ENCODE results near the gene SULF2. TPM values are rescaled to one million over a fixed set of nuclear protein-coding genes. Genes with fewer than 3 reads are reported as not detected.
A peak's percentile ranks its signal among the peaks of the same experiment; 100 is the strongest.

The SULF2 gene
- total and polyA plus RNA-seq, 2 of the 13 experiments (the other 11 are each of a cell fraction or from before 2014, with no cell fraction given), result 7.2 to 50.9 TPM

DNA sequence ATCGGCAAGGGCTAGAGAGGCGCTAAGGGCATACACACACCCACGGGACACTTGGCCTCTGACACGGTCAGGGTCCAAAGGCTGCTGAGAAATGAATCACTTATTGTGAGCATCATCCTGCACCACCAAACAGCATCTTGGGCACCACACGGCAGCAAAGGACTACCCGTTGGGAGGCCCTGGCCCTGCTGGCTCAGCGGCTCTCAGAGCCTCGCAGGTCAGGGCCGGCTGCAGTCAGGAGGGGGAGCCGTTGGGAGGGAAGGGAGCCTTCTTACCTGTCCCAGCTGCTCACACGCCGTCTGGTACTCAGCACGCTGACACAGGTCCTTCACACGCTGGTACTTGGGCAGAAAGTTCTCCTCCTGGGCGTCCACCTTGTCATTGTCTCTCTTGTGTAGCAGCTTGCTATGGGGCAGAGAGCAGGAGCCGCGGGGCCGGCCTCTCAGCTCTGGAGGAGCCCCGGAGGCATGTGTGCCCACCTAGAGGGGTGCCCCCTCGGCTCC lies 109.0 kb downstream of the SULF2 start (continued):
- no peak for TF ChIP-seq ATF7-NPFF (CRISPR knock-in tag; IDR thresholded peaks at IDR 0.05; ENCODE audit: low read depth)
- TF ChIP-seq, protein P1, sequence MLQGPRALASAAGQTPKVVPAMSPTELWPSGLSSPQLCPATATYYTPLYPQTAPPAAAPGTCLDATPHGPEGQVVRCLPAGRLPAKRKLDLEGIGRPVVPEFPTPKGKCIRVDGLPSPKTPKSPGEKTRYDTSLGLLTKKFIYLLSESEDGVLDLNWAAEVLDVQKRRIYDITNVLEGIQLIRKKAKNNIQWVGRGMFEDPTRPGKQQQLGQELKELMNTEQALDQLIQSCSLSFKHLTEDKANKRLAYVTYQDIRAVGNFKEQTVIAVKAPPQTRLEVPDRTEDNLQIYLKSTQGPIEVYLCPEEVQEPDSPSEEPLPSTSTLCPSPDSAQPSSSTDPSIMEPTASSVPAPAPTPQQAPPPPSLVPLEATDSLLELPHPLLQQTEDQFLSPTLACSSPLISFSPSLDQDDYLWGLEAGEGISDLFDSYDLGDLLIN (CRISPR knock-in tag; IDR thresholded peaks at IDR 0.05; ENCODE audit: borderline replicate concordance), result no peak
- no peak for TF ChIP-seq KLF13 (CRISPR knock-in tag; IDR thresholded peaks at IDR 0.05)
- TF ChIP-seq FOXC1 (CRISPR knock-in tag; IDR thresholded peaks at IDR 0.05; ENCODE audit: borderline replicate concordance), result 0 out of 2 replicates have a peak, but pooled peaks have one; percentile 23
- TF ChIP-seq, protein P2, sequence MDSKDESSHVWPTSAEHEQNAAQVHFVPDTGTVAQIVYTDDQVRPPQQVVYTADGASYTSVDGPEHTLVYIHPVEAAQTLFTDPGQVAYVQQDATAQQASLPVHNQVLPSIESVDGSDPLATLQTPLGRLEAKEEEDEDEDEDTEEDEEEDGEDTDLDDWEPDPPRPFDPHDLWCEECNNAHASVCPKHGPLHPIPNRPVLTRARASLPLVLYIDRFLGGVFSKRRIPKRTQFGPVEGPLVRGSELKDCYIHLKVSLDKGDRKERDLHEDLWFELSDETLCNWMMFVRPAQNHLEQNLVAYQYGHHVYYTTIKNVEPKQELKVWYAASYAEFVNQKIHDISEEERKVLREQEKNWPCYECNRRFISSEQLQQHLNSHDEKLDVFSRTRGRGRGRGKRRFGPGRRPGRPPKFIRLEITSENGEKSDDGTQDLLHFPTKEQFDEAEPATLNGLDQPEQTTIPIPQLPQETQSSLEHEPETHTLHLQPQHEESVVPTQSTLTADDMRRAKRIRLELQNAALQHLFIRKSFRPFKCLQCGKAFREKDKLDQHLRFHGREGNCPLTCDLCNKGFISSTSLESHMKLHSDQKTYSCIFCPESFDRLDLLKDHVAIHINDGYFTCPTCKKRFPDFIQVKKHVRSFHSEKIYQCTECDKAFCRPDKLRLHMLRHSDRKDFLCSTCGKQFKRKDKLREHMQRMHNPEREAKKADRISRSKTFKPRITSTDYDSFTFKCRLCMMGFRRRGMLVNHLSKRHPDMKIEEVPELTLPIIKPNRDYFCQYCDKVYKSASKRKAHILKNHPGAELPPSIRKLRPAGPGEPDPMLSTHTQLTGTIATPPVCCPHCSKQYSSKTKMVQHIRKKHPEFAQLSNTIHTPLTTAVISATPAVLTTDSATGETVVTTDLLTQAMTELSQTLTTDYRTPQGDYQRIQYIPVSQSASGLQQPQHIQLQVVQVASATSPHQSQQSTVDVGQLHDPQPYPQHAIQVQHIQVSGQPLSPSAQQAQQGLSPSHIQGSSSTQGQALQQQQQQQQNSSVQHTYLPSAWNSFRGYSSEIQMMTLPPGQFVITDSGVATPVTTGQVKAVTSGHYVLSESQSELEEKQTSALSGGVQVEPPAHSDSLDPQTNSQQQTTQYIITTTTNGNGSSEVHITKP (CRISPR knock-in tag; IDR thresholded peaks at IDR 0.05; ENCODE audit: low read depth), result no peak
- TF ChIP-seq ZNF75D (CRISPR knock-in tag; IDR thresholded peaks at IDR 0.05; ENCODE audit: borderline replicate concordance), result no peak
- TF ChIP-seq KLF6 (CRISPR knock-in tag; IDR thresholded peaks at IDR 0.05), result no peak
- TF ChIP-seq, protein P3, sequence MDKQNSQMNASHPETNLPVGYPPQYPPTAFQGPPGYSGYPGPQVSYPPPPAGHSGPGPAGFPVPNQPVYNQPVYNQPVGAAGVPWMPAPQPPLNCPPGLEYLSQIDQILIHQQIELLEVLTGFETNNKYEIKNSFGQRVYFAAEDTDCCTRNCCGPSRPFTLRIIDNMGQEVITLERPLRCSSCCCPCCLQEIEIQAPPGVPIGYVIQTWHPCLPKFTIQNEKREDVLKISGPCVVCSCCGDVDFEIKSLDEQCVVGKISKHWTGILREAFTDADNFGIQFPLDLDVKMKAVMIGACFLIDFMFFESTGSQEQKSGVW (CRISPR knock-in tag; IDR thresholded peaks at IDR 0.05; ENCODE audit: borderline replicate concordance), result no peak
- no peak for TF ChIP-seq ZSCAN30 (CRISPR knock-in tag; IDR thresholded peaks at IDR 0.05)
- 0 out of 2 replicates have a peak, but pooled peaks have one; percentile 0 for TF ChIP-seq DMAP1 (CRISPR knock-in tag; IDR thresholded peaks at IDR 0.05)
- TF ChIP-seq TEAD2 (CRISPR knock-in tag; IDR thresholded peaks at IDR 0.05), result no peak
- no peak for TF ChIP-seq ZNF30 (CRISPR knock-in tag; IDR thresholded peaks at IDR 0.05)
- TF ChIP-seq ZNF737 (CRISPR knock-in tag; IDR thresholded peaks at IDR 0.05; ENCODE audit: borderline replicate concordance), result no peak
- TF ChIP-seq ZNF274 (CRISPR knock-in tag; IDR thresholded peaks at IDR 0.05), result 0 out of 2 replicates have a peak, but pooled peaks have one; percentile 15
- TF ChIP-seq, protein P4, sequence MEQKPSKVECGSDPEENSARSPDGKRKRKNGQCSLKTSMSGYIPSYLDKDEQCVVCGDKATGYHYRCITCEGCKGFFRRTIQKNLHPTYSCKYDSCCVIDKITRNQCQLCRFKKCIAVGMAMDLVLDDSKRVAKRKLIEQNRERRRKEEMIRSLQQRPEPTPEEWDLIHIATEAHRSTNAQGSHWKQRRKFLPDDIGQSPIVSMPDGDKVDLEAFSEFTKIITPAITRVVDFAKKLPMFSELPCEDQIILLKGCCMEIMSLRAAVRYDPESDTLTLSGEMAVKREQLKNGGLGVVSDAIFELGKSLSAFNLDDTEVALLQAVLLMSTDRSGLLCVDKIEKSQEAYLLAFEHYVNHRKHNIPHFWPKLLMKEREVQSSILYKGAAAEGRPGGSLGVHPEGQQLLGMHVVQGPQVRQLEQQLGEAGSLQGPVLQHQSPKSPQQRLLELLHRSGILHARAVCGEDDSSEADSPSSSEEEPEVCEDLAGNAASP (CRISPR knock-in tag; IDR thresholded peaks at IDR 0.05; ENCODE audit: borderline replicate concordance), result no peak
- peak; percentile 36; the same call in 1 of the 2 replicates for TF ChIP-seq KDM2A (CRISPR knock-in tag; IDR thresholded peaks at IDR 0.05; ENCODE audit: borderline replicate concordance, low read depth)
- TF ChIP-seq, protein P5, sequence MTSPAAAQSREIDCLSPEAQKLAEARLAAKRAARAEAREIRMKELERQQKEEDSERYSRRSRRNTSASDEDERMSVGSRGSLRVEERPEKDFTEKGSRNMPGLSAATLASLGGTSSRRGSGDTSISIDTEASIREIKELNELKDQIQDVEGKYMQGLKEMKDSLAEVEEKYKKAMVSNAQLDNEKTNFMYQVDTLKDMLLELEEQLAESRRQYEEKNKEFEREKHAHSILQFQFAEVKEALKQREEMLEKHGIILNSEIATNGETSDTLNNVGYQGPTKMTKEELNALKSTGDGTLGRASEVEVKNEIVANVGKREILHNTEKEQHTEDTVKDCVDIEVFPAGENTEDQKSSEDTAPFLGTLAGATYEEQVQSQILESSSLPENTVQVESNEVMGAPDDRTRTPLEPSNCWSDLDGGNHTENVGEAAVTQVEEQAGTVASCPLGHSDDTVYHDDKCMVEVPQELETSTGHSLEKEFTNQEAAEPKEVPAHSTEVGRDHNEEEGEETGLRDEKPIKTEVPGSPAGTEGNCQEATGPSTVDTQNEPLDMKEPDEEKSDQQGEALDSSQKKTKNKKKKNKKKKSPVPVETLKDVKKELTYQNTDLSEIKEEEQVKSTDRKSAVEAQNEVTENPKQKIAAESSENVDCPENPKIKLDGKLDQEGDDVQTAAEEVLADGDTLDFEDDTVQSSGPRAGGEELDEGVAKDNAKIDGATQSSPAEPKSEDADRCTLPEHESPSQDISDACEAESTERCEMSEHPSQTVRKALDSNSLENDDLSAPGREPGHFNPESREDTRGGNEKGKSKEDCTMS (CRISPR knock-in tag; conservative IDR thresholded peaks at IDR 0.05), result no peak
- TF ChIP-seq FOXA3 (CRISPR knock-in tag; IDR thresholded peaks at IDR 0.05), result no peak

Data from HepG2 (cell line).